Stimulated activated CD4-positive, alpha-beta T cell treated with anti-CD3 and anti-CD28 coated beads, Interleukin-4, amount 100 ng/mL, for 24 hours (primary cell): ENCODE results near the gene TRIM2.

Experiments used
- DNase-seq: peaks from one replicate; pipeline ENCODE4 v3.0.0-alpha.2; 2020

TRIM2 gene

GRCh38 chr4:153344131-153345011, 140.1 kb downstream of the TRIM2 start, which contains the start of gene MND1:
MND1 (plus strand) TSS chr4:153344688; CDS start chr4:153344738, 50 bp downstream.
- peak; percentile 92 for DNase-seq

GRCh38 chr4:153345012-153345981, 141.1 kb downstream of the TRIM2 start:
- peak; percentile 59 for DNase-seq

DNA sequence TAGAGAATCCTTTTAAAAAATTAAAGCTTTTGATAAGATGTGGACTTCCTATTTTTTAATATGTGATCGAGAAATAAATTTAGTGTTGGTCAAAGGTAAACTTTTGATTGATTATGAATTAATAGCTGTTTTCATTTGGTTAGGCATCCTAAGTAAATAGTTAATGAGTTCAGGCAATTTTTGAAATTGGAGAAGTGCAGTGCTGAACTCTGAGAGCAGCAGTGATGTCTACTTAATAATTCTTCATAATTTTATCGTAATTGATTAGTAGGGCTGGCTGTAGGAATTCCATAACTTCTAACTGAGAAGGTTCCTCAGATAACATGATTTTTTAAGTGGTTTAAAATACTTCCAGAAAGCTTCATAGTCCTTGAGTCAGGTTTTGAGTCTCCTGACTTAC, 141.8 kb downstream of the TRIM2 start:
- no peak for DNase-seq

DNA sequence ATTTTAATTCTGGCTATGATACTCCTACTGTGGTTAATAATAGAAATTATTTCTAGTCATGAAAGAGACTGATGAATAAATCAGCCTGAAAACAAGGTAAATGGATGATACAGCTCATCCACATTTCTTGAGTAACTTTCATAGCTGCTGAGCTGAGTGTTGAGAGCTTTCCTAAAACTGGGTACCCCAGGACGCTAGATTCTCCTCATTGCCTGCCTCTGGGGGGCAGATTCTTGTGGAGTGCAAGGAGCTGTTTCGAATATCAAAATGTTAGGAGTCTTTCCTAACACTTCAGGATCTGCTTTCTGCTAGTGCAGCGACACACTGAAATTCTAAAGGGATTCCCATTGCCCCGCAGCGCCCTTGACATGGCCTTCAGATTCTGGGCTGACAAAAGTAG, 142.3 kb downstream of the TRIM2 start:
- DNase-seq: no peak

DNA sequence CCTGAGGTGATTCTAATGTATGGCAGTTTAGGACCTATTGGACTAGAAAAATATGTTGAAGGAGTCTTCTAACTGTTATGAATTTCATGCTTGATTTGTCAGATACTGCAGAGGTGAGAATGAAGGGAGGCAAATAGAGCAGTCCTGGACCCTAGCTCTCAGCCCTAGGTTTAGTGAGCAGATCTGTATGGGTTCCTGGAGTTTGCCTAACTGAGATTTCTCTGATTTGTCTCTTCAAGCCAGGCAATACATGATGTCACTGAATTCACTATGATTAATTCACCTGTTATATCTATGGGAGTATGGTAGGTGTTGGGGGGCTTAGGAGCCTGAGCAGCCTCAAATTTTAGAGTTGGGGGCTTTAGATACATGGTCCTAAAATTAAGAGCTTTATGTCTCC, 142.9 kb downstream of the TRIM2 start:
- DNase-seq: no peak

DNA sequence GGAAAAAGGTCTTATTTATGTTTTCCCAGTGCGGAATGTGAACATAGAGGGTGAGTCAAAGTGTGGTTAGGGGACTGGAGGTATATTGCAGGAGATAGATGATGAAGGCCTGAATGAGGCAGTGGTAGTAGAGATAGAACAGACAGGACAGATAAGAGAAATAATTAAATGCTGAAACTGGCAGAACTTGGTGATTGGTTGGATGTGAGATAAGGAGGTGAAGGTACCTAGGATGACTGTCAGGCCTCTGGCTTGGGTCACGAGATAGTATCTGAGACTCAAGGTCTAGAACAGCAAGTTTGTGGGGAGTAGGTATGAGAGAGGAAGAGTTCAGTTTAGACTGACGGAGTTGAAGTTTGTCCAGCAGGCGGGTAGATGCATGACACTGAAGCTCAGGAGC, 143.8 kb downstream of the TRIM2 start:
- DNase-seq: no peak

DNA sequence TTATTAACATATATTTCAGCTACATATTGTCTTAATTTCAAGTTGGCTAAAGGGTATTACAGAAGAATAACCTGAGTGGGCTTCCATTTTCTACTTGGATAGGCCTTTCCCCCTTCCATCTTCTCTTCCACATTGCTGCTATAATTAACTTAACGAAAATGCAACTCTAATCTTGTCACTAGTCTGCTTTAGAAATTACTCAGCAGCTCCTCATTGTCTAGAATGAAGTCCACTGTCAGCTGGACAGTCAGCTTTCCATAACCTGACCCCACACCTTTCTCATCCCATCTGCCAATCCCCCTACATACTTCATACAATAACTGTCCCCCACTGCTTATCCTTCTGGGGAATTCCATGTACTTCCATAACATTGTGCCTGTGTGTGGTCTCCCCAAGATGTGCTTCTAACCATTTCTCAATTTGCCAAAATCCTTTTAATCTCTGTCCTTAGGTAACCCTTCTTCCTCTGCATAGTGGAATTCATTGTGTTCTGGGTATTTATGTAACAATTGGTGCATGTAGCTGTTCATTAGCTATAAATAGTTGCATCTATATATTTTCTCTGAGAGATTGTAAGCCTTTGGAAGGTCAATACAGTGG, 145.1 kb downstream of the TRIM2 start:
- no peak for DNase-seq

GRCh38 chr4:153362184-153362583, 157.9 kb downstream of the TRIM2 start:
- DNase-seq: no peak

- no peak for DNase-seq
Measured at GRCh38 chr4:153364061-153364460, 159.8 kb downstream of the TRIM2 start.

DNA sequence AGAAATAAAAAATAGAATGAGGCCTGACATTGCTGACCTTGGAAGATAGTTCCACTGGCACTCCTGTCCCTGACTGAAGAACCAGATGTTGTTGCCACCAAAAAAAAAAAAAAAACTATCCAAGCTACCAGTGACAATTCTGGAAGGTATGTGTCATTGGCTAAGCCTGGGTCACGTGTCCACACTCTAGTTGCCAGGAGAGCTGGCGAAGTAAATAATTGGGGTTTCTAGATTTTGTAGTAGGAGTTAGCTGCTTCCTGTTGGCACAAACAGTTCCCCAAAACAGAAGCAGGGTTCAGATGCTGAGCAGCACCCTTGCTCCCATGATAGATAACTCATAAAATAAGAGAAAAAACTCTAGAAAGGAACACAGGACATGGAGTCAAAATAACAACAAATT, 160.8 kb downstream of the TRIM2 start:
- DNase-seq: no peak

DNA sequence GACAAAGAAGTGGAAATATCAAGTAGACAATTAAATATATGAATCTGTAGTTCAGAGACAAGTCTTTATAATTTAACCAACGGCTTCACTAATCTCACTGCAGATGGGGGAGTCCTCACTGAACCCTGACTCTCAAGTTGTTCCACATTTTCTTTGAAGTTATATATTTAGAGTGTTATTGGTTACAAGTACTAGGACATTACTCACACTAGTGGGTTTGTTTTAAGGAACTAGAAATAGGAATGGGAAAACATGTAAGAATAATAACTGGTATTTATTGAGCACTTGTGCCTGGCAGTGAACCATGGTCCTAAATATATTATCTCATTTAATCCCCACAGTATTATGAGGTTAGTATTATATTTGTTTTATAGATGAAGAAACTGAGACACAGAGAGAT, 162.2 kb downstream of the TRIM2 start:
- DNase-seq: no peak

- DNase-seq: peak; percentile 14
Measured at GRCh38 chr4:153367092-153367491, 162.8 kb downstream of the TRIM2 start.

GRCh38 chr4:153369021-153369420, 164.8 kb downstream of the TRIM2 start:
- DNase-seq: no peak

DNA sequence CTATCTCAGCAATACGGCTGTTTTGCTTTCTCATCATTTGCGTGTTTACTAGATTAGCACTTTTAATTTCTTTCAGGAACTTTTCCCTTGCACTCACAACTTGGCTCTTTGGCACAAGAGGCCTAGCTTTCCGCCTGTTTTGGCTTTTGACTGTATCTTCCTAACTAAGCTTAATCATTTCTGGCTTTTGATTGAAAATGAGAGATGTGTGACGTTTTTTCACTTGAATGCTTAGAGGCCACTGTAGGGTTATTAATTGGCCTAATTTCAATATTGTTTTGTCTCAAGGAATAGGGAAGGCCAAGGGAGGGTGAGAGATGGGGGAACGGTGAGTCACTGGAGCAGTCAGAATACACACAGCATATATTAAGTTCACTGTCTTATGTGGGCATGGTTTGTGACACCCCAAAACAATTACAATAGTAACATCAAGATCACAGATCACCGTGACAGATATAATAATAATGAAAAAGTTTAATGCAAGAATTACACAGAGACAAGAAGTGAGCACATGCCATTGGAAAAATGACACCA, 167.5 kb downstream of the TRIM2 start:
- peak; percentile 10 for DNase-seq

GRCh38 chr4:153372967-153373562, 168.8 kb downstream of the TRIM2 start:
- no peak for DNase-seq

DNA sequence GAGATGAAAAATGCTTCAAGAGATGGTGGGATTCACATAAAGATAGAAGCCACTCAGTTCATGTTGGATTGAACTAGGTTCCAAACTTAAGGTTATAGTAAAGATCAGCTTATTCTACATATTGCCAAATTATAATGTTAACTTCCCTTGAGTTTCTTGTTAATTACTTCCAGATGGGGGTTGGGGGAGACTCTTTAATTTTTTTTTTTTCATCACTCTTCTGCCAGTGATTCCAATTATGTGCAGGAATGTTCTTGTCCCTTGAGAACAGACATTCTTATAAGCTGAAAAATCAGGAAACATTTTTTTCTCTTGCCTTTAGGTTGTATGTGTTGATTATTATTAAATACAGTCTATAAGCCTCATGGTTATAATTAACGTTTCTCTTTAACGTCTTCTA, 170.2 kb downstream of the TRIM2 start:
- no peak for DNase-seq

- DNase-seq: no peak
Measured at GRCh38 chr4:153375303-153375702, 171.1 kb downstream of the TRIM2 start.

DNA sequence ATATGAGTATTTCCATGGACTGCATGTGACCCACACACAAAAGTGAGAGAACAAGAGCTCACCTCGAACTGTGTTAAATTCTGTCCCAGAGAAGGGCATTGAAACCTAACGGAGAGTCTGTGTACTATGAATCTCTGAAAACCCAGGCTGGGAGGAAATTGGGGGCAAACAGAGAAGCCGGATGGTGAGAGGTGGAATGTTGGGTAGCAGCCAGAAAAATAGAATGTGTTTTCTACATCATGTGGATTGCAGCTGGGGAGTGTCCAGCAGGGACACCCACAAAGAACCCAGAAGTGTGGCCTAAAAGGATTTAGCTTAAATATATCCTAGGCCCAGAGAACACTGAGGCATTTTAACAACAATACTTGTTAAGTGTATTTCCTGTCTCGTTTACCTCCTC, 178.9 kb downstream of the TRIM2 start:
- DNase-seq: no peak

DNA sequence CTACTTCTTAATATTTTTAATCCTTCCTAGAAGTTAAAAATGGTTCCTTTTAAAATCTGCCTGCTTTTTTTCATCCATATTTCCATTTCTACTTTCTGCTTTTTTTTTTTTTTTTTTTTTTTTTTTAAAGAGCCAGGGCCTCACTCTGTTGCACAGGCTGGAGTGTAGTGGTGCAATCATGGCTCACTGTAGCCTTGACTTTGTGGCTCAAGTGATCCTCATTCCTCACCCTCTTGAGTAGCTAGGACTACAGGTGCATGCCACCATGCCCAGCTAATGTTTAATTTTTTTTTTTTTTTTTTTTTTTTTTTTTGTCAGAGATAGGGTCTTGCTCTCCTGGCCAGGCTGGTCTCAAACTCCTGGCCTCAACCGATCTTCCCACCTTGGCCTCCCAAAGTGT, 179.9 kb downstream of the TRIM2 start:
- no peak for DNase-seq

DNA sequence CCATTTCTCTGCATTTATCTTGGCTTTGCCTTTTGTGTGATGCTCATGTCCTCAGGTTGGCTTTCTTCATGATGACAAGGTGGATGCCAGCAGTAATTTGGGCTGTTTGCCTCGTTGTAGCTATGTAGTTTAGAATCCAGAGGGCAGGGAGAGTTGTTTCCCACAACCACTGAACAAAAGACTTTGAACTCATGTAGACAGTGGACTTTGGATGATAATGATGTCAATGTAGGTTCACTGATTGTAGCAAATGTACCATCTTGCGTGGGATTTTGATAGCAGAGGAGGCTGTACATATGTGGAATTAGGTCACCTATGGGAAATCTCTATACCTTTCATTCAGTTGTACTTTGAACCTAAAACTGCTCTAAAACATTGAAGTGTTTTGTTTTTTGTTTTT, 181.5 kb downstream of the TRIM2 start:
- no peak for DNase-seq

- no peak for DNase-seq
Measured at GRCh38 chr4:153387981-153388380, 183.7 kb downstream of the TRIM2 start.
